ENCODE measurements around the gene MSANTD3. TPM values are rescaled to one million over a fixed set of nuclear protein-coding genes. Genes with fewer than 3 reads are reported as not detected.
A peak's percentile ranks its signal among the peaks of the same experiment; 100 is the strongest.

MSANTD3 gene
- total and polyA plus RNA-seq, 9 of the 15 experiments (the other 6 are each of a cell fraction or from before 2014, with no cell fraction given) = 9.4 to 28.7 (median 22.3) TPM

DNA sequence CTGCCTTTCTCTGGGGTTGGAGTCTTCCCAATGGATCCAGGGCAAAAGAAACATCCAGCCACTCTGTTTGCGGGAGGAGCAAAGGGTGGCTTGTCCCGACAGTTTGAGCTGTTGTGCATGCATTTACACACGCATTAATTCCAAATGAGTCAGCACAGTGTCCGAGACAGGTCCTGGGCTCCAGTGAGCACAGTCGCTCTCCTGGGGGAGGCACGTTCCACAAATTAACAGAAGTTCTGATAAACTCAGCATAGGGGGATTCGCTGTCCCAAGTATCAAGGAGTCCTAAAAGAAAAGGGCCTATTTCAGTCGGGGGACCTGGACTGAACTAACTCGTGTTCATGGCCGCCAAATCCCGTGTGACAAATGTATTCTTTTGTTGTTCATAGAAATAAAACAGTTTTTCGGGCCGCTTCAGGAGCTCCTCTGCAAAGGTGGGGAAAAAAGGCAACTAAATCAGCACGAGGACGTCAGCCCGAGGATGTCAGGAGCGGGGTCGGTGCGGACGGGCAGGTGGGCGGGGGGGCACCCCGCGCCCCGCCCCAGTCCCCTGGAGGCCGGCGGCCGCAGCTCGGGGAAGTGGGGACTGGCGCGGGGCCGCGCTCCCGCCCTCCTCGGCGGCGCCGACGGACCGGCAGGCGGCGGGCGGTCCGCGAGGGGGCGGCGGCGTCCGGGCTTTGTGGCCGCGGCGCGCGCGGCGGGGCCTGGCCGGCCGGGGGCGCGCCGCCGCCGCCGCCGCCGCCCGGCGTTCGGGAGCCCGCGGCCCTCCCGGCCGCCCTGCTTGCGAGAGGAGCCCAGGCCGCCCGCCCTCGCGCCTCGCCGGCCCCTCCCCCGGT, at the start of gene MSANTD3 (continued):
- TF ChIP-seq, protein P1, sequence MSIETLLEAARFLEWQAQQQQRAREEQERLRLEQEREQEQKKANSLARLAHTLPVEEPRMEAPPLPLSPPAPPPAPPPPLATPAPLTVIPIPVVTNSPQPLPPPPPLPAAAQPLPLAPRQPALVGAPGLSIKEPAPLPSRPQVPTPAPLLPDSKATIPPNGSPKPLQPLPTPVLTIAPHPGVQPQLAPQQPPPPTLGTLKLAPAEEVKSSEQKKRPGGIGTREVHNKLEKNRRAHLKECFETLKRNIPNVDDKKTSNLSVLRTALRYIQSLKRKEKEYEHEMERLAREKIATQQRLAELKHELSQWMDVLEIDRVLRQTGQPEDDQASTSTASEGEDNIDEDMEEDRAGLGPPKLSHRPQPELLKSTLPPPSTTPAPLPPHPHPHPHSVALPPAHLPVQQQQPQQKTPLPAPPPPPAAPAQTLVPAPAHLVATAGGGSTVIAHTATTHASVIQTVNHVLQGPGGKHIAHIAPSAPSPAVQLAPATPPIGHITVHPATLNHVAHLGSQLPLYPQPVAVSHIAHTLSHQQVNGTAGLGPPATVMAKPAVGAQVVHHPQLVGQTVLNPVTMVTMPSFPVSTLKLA (conservative IDR thresholded peaks at IDR 0.05) = peak; percentile 24 to 56; a peak in 2 of 4 replicates
- TF ChIP-seq BRCA1 (IDR thresholded peaks at IDR 0.05) = no peak
- TF ChIP-seq BRCA1 (CRISPR knock-in tag; IDR thresholded peaks at IDR 0.05) = no peak
- 0 out of 2 replicates have a peak, but pooled peaks have one; percentile 4 for TF ChIP-seq CREM (IDR thresholded peaks at IDR 0.05; ENCODE audit: low read depth)
- TF ChIP-seq, protein P2, sequence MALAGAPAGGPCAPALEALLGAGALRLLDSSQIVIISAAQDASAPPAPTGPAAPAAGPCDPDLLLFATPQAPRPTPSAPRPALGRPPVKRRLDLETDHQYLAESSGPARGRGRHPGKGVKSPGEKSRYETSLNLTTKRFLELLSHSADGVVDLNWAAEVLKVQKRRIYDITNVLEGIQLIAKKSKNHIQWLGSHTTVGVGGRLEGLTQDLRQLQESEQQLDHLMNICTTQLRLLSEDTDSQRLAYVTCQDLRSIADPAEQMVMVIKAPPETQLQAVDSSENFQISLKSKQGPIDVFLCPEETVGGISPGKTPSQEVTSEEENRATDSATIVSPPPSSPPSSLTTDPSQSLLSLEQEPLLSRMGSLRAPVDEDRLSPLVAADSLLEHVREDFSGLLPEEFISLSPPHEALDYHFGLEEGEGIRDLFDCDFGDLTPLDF (CRISPR knock-in tag; IDR thresholded peaks at IDR 0.05) = 0 out of 2 replicates have a peak, but pooled peaks have one; percentile 17
- TF ChIP-seq SMAD1 (IDR thresholded peaks at IDR 0.05; ENCODE audit: low read depth, low read length, partially characterized antibody) = peak; percentile 27
- 0 out of 2 replicates have a peak, but pooled peaks have one; percentile 45 for TF ChIP-seq LEF1 (IDR thresholded peaks at IDR 0.05)
- TF ChIP-seq, protein P3, sequence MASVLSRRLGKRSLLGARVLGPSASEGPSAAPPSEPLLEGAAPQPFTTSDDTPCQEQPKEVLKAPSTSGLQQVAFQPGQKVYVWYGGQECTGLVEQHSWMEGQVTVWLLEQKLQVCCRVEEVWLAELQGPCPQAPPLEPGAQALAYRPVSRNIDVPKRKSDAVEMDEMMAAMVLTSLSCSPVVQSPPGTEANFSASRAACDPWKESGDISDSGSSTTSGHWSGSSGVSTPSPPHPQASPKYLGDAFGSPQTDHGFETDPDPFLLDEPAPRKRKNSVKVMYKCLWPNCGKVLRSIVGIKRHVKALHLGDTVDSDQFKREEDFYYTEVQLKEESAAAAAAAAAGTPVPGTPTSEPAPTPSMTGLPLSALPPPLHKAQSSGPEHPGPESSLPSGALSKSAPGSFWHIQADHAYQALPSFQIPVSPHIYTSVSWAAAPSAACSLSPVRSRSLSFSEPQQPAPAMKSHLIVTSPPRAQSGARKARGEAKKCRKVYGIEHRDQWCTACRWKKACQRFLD (CRISPR knock-in tag; IDR thresholded peaks at IDR 0.05) = peak; percentile 18; the same call in 1 of the 2 replicates
- TF ChIP-seq SMC3 (conservative IDR thresholded peaks at IDR 0.05; ENCODE audit: insufficient read depth, low read depth, low read length) = no peak
- TF ChIP-seq, protein P4, sequence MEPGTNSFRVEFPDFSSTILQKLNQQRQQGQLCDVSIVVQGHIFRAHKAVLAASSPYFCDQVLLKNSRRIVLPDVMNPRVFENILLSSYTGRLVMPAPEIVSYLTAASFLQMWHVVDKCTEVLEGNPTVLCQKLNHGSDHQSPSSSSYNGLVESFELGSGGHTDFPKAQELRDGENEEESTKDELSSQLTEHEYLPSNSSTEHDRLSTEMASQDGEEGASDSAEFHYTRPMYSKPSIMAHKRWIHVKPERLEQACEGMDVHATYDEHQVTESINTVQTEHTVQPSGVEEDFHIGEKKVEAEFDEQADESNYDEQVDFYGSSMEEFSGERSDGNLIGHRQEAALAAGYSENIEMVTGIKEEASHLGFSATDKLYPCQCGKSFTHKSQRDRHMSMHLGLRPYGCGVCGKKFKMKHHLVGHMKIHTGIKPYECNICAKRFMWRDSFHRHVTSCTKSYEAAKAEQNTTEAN (CRISPR knock-in tag; IDR thresholded peaks at IDR 0.05) = peak; percentile 63; the same call in 1 of the 2 replicates
- TF ChIP-seq ZNF282 (CRISPR knock-in tag; IDR thresholded peaks at IDR 0.05) = no peak
- TF ChIP-seq, protein P5, sequence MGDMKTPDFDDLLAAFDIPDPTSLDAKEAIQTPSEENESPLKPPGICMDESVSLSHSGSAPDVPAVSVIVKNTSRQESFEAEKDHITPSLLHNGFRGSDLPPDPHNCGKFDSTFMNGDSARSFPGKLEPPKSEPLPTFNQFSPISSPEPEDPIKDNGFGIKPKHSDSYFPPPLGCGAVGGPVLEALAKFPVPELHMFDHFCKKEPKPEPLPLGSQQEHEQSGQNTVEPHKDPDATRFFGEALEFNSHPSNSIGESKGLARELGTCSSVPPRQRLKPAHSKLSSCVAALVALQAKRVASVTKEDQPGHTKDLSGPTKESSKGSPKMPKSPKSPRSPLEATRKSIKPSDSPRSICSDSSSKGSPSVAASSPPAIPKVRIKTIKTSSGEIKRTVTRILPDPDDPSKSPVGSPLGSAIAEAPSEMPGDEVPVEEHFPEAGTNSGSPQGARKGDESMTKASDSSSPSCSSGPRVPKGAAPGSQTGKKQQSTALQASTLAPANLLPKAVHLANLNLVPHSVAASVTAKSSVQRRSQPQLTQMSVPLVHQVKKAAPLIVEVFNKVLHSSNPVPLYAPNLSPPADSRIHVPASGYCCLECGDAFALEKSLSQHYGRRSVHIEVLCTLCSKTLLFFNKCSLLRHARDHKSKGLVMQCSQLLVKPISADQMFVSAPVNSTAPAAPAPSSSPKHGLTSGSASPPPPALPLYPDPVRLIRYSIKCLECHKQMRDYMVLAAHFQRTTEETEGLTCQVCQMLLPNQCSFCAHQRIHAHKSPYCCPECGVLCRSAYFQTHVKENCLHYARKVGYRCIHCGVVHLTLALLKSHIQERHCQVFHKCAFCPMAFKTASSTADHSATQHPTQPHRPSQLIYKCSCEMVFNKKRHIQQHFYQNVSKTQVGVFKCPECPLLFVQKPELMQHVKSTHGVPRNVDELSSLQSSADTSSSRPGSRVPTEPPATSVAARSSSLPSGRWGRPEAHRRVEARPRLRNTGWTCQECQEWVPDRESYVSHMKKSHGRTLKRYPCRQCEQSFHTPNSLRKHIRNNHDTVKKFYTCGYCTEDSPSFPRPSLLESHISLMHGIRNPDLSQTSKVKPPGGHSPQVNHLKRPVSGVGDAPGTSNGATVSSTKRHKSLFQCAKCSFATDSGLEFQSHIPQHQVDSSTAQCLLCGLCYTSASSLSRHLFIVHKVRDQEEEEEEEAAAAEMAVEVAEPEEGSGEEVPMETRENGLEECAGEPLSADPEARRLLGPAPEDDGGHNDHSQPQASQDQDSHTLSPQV (IDR thresholded peaks at IDR 0.05) = peak; percentile 55
- peak; percentile 89; the same call in 1 of the 2 replicates for TF ChIP-seq GATAD2B (IDR thresholded peaks at IDR 0.05; ENCODE audit: borderline replicate concordance)

Measured in K562 (cell line).